Activated T-helper 1 cell treated with Interleukin-2 at 50 U/mL for 16 hours (primary cell): ENCODE measurements around the gene ATG10.

ENCODE experiments used
- DNase-seq: peaks from one replicate; pipeline ENCODE4 v3.0.0-alpha.2; 2020; ENCODE audit warnings: low read depth

The ATG10 gene

GRCh38 chr5:82276800-82277612 lies 305.2 kb downstream of the ATG10 start:
- no peak for DNase-seq

GRCh38 chr5:82277613-82277986 lies 305.8 kb downstream of the ATG10 start:
- DNase-seq, result no peak

- peak; percentile 75 for DNase-seq
Observed at GRCh38 chr5:82277987-82278710, 306.3 kb downstream of the ATG10 start, which contains the start of gene RPS23. TSS of gene RPS23 (minus strand) at chr5:82278354. CDS start at chr5:82278323, 31 bp downstream.

- no peak for DNase-seq
Observed at GRCh38 chr5:82278711-82279370, 307.0 kb downstream of the ATG10 start.

- no peak for DNase-seq
Observed at GRCh38 chr5:82283893-82284292, 312.1 kb downstream of the ATG10 start.

GRCh38 chr5:82285206-82285605 lies 313.4 kb downstream of the ATG10 start:
- DNase-seq, result no peak

- DNase-seq, result no peak
Observed at GRCh38 chr5:82287625-82288024, 315.8 kb downstream of the ATG10 start.

- no peak for DNase-seq
Observed at GRCh38 chr5:82290005-82290404, 318.2 kb downstream of the ATG10 start.

GRCh38 chr5:82290908-82291307 lies 319.1 kb downstream of the ATG10 start:
- DNase-seq, result no peak

- no peak for DNase-seq
Observed at GRCh38 chr5:82291420-82291819, 319.6 kb downstream of the ATG10 start.

GRCh38 chr5:82295144-82295543 lies 323.3 kb downstream of the ATG10 start:
- no peak for DNase-seq

- DNase-seq, result no peak
Observed at GRCh38 chr5:82295959-82296531, 324.2 kb downstream of the ATG10 start.

GRCh38 chr5:82296929-82297328 lies 325.1 kb downstream of the ATG10 start:
- no peak for DNase-seq

- DNase-seq, result no peak
Observed at GRCh38 chr5:82297711-82298110, 325.9 kb downstream of the ATG10 start.

GRCh38 chr5:82298668-82299067 lies 326.8 kb downstream of the ATG10 start:
- no peak for DNase-seq

GRCh38 chr5:82301190-82301589 lies 329.4 kb downstream of the ATG10 start:
- no peak for DNase-seq
